Kasumi-1 (cell line): Measurements from ENCODE around the gene RAI14.
A peak's percentile ranks its signal among the peaks of the same experiment; 100 is the strongest.
"Not testable (repeated sequence)": the region's sequence is repeated elsewhere in the genome, so short reads cannot be mapped to it uniquely, and the experiment has no call there.

Source experiments
- DNase-seq, 2 experiments: peaks; one replicate each; lab custom pipeline; 2025; lab: John Stamatoyannopoulos, UW

Gene RAI14

GRCh38 chr5:34699155-34700077, 43.3 kb downstream of the RAI14 start:
- DNase-seq = no peak

GRCh38 chr5:34700078-34700452, 43.9 kb downstream of the RAI14 start:
- no peak for DNase-seq

- DNase-seq = not testable (repeated sequence)
These were observed 45.3 kb downstream of the RAI14 start for GRCh38 chr5:34701442-34701841.

- no peak for DNase-seq
These were observed 47.9 kb downstream of the RAI14 start for GRCh38 chr5:34703767-34704713.

- no peak for DNase-seq
These were observed 50.0 kb downstream of the RAI14 start for GRCh38 chr5:34706084-34706483.

GRCh38 chr5:34707451-34708107, 51.5 kb downstream of the RAI14 start:
- DNase-seq = no peak

- DNase-seq = no peak
These were observed 52.6 kb downstream of the RAI14 start for GRCh38 chr5:34708777-34709176.

GRCh38 chr5:34709861-34710673, 53.9 kb downstream of the RAI14 start:
- DNase-seq = no peak

- no peak for DNase-seq
These were observed 56.4 kb downstream of the RAI14 start for GRCh38 chr5:34712565-34712964.

GRCh38 chr5:34715711-34716110, 59.6 kb downstream of the RAI14 start:
- no peak for DNase-seq

- DNase-seq = no peak
These were observed 60.9 kb downstream of the RAI14 start for GRCh38 chr5:34716986-34717385.

- DNase-seq = no peak
These were observed 61.5 kb downstream of the RAI14 start for GRCh38 chr5:34717426-34718327.

GRCh38 chr5:34718516-34718915, 62.4 kb downstream of the RAI14 start:
- peak in 1 of 2 experiments; percentile 45 for DNase-seq

- no peak for DNase-seq
These were observed 62.9 kb downstream of the RAI14 start for GRCh38 chr5:34719029-34719428.

- no peak for DNase-seq
These were observed 65.2 kb downstream of the RAI14 start for GRCh38 chr5:34721327-34721726.

GRCh38 chr5:34722183-34722582, 66.1 kb downstream of the RAI14 start:
- DNase-seq = no peak

GRCh38 chr5:34724741-34725140, 68.6 kb downstream of the RAI14 start:
- no peak for DNase-seq

- not testable (repeated sequence) for DNase-seq
These were observed 71.1 kb downstream of the RAI14 start for GRCh38 chr5:34727166-34727749.

GRCh38 chr5:34728236-34728635, 72.1 kb downstream of the RAI14 start:
- no peak for DNase-seq
